Stimulated activated CD8-positive, alpha-beta memory T cell treated with anti-CD3 and anti-CD28 coated beads, Interleukin-4, amount 100 ng/mL, for 48 hours (primary cell): ENCODE measurements around the gene SLC24A3.
"Not testable (repeated sequence)": the region's sequence is repeated elsewhere in the genome, so short reads cannot be mapped to it uniquely, and the experiment has no call there.

Experiments used
- DNase-seq: peaks from one replicate; pipeline ENCODE4 v3.0.0-alpha.2; 2020

The SLC24A3 gene

GRCh38 chr20:19609642-19610223 is 397.3 kb downstream of the SLC24A3 start:
- no peak for DNase-seq

GRCh38 chr20:19615629-19616028 is 403.2 kb downstream of the SLC24A3 start:
- no peak for DNase-seq

DNA sequence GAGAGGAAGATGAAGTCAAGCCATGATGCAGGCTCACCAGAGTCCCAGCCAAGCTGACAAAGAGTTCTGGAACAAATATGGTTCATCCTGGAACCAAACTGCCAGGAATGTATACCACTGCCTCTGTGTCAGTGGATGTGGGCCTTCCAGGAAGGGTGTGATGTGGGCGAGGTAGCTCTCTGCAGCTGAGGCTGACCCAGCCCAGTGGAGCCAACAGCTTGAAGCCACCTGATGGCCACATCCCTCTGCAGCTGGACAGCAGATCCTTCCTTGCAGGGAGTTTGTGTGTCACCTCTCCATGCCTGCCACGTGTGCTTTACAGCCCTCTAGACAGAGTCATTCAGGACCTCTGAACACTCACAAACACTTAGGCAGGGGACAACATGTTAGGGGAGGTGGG is 403.6 kb downstream of the SLC24A3 start:
- no peak for DNase-seq

DNA sequence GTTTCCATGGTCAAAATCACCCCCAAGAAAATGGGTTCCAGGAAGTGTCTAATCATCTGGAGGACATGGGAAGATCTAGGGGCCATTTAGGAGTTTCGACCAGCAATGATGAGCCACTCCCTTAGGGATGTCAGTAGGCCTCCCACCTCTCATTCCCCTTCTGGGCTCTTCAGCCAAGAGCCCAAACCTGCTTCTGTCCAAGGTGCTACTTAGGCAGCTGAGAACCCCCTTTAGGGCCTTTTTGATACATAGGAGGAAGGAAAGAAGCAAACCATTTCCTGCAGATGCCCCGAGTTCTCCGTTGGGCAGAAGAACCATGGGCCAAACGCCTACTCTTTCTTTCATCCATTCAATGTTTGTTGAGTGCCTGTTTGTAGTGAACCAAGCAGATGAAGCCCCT is 404.2 kb downstream of the SLC24A3 start:
- no peak for DNase-seq

DNA sequence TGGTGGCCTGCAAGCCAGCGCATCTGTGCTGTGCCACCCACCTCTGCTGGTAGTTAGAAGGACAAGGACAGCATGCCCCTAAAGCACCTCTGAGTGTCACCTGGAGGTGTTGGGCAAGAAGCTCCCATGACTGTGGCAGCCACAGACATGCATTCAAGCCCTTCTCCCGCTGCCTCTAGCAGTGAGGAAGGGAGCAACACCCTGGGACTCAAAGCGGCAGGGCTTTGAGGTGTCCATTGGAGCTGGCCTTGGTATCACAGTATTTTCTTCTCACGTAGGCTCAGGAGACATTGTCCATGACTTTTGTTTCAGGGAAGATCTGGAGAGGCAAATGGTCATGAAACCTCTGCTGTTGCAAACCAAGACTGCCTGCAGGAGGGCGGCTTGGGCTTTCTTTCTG is 404.8 kb downstream of the SLC24A3 start:
- DNase-seq: no peak

GRCh38 chr20:19618711-19619110 is 406.3 kb downstream of the SLC24A3 start:
- DNase-seq: no peak

DNA sequence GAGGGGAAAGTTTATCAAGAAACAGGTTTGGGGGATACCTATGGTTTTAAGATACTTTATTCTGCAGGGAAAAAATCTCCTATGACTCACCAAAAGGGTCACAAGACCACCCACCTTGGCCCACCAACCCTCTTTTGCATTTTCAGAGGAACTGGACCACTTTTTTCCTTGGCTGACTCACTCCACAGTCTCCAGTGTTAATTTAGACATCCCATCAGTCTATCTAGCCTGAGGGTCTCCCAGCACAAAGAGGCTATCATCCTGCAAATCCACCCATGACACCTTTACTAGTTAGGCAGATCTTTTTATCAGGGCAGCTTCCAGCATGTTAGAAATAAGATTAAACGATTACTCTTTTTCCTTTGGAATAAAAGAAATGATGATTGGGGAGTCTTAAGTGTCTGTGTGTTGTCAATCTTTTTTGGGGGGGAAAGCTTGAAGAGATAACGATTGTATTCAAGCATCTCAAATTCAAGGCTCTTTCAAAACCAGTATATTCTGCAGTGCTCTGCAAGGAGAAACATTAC is 407.5 kb downstream of the SLC24A3 start:
- no peak for DNase-seq

DNA sequence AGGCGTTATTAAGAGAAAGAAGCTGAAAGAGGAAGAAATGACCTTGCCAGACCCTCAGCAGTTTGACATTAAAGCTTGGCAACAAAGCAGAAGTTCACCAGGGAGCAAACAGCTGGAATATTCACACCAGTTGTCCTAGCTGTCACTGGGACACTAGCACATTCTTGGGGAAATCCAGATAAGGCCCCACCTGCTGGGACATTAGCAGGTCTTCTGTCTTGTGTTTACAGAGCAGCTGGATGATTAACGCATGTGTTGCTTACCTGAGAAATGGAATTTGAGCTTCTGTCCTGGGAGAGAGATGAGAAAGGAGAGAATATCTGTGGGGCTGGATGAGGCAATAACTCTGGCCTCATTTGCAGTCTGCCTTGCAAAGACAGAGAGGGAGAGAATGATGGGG is 408.0 kb downstream of the SLC24A3 start:
- no peak for DNase-seq

DNA sequence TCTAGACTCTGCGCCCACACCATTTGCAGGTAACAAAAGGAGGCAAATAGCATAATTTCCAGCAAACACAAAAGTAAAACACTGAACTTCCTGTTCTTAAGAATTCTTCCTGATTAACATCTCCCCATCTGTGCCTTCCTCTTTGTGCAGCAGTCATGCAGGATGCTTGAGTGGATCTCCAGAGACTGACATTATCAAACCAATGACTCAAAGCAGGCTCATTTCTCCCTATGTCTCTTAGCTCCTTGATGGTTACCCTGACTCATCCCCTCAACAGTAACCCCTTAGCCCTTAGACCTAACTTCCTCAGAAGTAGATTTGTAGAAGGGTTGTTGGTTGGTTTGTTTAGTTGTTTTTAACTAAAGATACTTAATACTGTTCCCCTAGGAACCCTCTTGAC is 408.6 kb downstream of the SLC24A3 start:
- DNase-seq: no peak

GRCh38 chr20:19624221-19624965 is 412.0 kb downstream of the SLC24A3 start:
- DNase-seq: no peak

- DNase-seq: no peak
These were observed 413.0 kb downstream of the SLC24A3 start for GRCh38 chr20:19625426-19625825.

- no peak for DNase-seq
These were observed 414.5 kb downstream of the SLC24A3 start for GRCh38 chr20:19626896-19627295.

DNA sequence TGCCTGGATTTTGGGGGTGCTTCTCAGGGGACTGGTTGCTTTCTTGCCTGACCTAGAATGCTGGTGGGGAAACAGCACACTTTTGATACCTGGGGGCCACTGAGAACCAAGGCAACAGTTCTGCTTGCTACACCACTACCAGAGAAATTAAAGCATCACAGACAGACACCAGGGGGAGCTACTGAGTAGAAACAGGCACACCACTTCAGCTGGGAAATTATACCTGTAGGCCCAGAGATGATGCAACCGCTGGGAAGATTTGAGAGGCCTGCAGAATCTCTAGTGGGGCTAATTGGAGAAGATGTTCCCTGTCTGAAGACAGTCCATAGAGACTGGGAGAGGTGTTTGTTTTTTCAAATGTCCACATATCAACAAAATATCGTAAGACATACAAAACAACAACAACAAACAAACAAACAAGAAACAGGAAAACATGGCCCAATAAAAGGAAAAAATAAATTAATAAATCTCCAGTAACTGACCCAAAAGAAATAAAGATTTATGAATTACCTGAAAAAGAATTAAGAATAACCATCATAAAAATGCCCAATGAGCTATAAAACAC is 416.2 kb downstream of the SLC24A3 start:
- DNase-seq: peak; percentile 69

GRCh38 chr20:19631410-19631809 is 419.0 kb downstream of the SLC24A3 start:
- DNase-seq: no peak

DNA sequence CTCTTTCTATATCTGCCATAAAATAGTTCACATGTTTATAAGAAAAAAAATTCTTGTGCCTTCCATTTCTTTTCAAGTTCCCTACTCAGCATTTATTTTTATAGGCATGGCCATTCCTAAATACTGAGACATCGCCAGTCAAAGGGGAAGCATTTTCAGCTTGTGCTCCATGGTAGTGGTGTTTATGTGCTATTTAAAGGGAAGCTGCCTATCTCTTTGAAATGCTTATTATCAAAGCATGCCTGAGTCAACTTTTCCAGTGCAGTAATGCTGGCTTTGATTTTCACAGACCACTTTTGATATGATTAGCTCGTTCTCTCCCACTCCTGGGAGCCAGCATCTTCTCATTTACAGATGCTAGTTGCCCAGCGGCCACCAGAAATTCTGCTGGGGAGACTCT is 421.5 kb downstream of the SLC24A3 start:
- no peak for DNase-seq

- DNase-seq: not testable (repeated sequence)
These were observed 427.1 kb downstream of the SLC24A3 start for GRCh38 chr20:19639471-19640045.

GRCh38 chr20:19642860-19643259 is 430.4 kb downstream of the SLC24A3 start:
- DNase-seq: no peak

- no peak for DNase-seq
These were observed 431.6 kb downstream of the SLC24A3 start for GRCh38 chr20:19644085-19644484.

GRCh38 chr20:19646963-19647362 is 434.5 kb downstream of the SLC24A3 start:
- no peak for DNase-seq

- no peak for DNase-seq
These were observed 435.6 kb downstream of the SLC24A3 start for GRCh38 chr20:19648024-19648423.

- no peak for DNase-seq
These were observed 436.6 kb downstream of the SLC24A3 start for GRCh38 chr20:19649041-19649440.

GRCh38 chr20:19652591-19653026 is 440.2 kb downstream of the SLC24A3 start:
- no peak for DNase-seq

GRCh38 chr20:19653327-19653726 is 440.9 kb downstream of the SLC24A3 start:
- DNase-seq: no peak

DNA sequence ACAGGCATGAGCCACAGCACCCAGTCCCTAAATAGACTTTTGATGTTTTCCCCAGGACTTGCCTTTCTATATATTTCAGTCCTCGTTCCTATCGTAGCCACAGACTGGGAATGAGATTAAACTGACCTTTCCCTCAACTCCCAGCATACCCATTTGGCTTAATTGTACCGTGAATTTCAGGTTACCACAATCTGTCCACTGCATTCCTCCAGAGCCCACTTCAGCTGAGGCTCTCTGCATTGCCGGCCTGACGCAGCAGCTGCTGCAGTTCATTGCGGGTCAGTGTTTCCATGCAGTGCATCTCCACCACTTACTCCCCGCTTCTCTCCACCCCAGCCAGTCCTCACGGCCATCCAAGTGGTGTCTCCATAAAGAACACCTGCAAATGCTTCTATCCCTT is 442.5 kb downstream of the SLC24A3 start:
- no peak for DNase-seq
